ENCODE measurements around the gene SLC9A8. TPM values are rescaled to one million over a fixed set of nuclear protein-coding genes. Genes with fewer than 3 reads are reported as not detected.

SLC9A8 gene
- total and polyA plus RNA-seq, 12 donors: 3.3 to 8.7 (median 6.9) TPM

DNA sequence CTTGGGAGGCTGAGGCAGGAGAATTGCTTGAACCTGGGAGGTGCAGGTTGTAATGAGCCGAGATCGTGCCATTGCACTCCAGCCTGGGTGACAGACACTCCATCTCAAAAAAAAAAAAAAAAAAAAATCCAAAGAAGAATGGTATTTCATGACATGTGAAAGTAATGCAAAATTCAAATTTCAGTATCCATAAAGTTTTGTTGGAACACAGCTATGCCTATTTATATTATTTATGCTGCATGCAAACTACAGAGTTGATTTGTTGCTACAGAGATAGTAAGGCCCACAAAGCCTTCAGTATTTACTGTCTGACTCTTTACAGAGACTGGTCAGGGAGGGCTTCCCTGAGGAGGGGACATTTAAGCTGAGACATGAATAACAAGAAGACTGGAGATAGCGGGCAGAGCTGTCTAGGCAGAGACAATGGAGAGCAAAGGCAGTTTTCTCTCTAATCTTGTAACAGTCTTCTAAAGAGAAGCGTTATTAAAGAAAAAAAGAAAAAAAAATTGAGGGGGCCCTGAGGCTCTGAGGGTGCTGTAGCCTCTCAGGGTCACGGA lies 2.7 kb upstream of the SLC9A8 start:
- Histone ChIP-seq H3K27me3 (no peaks in the 10 kb centered on the region), H3K4me3 (no peak overlapping the region), H3K9me3 (no peaks in the 10 kb centered on the region), H3K4me1 (peaks cover 0 to 36% (median 18%) of the 10 kb centered on the region in 9 donors), H3K36me3 (peaks cover 0 to 4% (median under 1%) of the 10 kb centered on the region in 9 donors), H3K27ac (no peak overlapping the region)
- TF ChIP-seq, protein P1, sequence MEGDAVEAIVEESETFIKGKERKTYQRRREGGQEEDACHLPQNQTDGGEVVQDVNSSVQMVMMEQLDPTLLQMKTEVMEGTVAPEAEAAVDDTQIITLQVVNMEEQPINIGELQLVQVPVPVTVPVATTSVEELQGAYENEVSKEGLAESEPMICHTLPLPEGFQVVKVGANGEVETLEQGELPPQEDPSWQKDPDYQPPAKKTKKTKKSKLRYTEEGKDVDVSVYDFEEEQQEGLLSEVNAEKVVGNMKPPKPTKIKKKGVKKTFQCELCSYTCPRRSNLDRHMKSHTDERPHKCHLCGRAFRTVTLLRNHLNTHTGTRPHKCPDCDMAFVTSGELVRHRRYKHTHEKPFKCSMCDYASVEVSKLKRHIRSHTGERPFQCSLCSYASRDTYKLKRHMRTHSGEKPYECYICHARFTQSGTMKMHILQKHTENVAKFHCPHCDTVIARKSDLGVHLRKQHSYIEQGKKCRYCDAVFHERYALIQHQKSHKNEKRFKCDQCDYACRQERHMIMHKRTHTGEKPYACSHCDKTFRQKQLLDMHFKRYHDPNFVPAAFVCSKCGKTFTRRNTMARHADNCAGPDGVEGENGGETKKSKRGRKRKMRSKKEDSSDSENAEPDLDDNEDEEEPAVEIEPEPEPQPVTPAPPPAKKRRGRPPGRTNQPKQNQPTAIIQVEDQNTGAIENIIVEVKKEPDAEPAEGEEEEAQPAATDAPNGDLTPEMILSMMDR (IDR thresholded peaks at IDR 0.05): no peak
- ATAC-seq (no peak), DNase-seq (no peak)
- WGBS, 2 donors: 94 to 96% methylated on average over 5 of the region's 5 CpGs
- intact Hi-C loops (cut with DNase I): loop anchor here in 6 of 10 donors (5.0 to 10.0 kb wide), 2 partner anchors 98 to 195 kb away; partner anchors contain the start of gene B4GALT5 (in 3 of the 6)

DNA sequence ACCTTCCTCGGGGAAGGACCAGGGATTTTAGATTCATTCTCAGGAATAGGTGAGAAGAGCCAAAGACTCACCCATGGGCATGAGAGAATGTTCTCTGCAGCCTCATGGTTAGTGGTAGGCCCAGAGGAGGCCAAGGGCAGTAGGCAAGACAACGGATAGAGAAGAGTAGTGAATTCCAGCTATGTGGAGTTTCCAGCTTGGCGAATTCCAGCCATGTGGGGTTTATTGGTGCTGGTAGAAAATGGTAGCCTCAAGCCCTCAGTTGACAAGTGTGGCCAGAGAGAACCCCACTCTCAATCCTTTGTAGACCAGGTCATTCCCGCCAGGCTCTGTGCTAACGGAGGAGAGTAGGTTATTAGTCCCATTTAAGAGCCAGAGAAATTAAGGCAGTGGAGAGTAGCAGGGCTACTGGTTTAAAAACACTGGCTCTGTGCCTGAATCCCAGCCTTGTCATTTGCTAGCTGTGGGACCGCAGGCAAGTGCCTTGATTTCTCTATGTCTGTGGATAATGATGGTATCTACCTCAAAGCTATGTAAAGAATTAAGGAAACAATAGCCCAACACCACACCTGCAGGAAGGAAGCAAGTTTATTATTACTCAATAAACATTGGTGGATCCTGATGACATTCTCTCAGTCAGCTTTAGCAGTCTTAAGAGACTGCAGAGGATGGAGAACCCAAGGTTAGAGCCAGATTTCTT lies 2.0 kb upstream of the SLC9A8 start:
- no peak for ATAC-seq
- WGBS, 2 donors: 84 to 89% methylated on average over 6 of the region's 6 CpGs
- intact Hi-C loops (cut with DNase I): loop anchor here in 6 of 10 donors (1.0 to 10.0 kb wide), 3 partner anchors 62 to 196 kb away; partner anchors contain the start of gene B4GALT5 (in 3 of the 6)

DNA sequence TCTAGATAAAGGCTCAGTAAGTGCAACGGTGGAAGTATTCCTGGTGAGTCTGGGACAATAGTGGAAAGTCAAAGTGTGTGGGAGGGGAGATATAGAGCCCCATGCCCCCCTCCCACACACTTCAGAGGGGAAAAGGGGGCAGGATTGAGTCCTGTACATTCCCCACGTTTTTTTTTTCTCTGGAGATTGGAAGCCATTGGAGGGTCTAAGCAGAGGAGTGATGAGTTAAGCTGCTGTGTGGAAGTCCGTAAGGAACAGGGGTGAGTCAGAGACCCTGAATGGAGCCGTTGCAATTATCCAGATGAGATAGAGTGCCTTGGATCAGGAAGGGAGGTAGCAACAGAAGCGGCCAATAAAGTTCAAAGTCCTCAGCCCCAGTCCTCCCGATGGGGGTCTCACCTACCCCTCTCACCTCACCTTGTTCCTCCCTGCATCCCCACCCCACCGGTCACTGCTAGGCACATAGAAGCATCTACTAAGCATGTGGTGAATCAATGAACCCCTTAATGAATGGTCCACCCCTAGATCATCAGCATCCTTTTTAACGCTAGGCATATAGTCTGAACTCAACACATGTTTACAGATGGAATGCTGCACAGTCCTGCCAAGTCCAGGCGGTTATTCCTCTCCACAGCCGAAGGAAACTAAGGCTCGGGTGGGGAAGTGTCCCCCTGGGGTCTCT lies 662 bp upstream of the SLC9A8 start:
- intact Hi-C loops (cut with DNase I): loop anchor here in 6 of 10 donors (1.0 to 10.0 kb wide), 9 partner anchors 21 to 201 kb away; partner anchors contain the start of gene B4GALT5 (in 6 of the 6)
- Histone ChIP-seq H3K4me1 (peaks cover 0 to 36% (median 18%) of the 10 kb centered on the region in 9 donors), H3K27me3 (no peaks in the 10 kb centered on the region), H3K9me3 (no peaks in the 10 kb centered on the region), H3K36me3 (peaks cover 0 to 25% (median 17%) of the 10 kb centered on the region in 9 donors), H3K4me3 (peak overlapping the region; percentile 62 to 97 (median 86)), H3K27ac (peak overlapping the region; percentile 67 to 98 (median 96))
- ATAC-seq: peak in 7 of 8 donors; percentile 5 to 40 (median 30)
- DNase-seq: no peak
- 13 to 14% methylated on average over 11 of the region's 11 CpGs for WGBS, 2 donors
- TF ChIP-seq, protein P1 (IDR thresholded peaks at IDR 0.05): no peak

More for the DNA sequence above, 2.0 kb upstream of the SLC9A8 start:
- TF ChIP-seq, protein P1 (IDR thresholded peaks at IDR 0.05): no peak
- Histone ChIP-seq H3K27me3 (no peaks in the 10 kb centered on the region), H3K4me1 (peaks cover 0 to 36% (median 18%) of the 10 kb centered on the region in 9 donors), H3K4me3 (no peak overlapping the region), H3K36me3 (peaks cover 0 to 11% (median 8%) of the 10 kb centered on the region in 9 donors), H3K27ac (peak overlapping the region in 4 of 10 donors; percentile 95 to 98 (median 98)), H3K9me3 (no peaks in the 10 kb centered on the region)
- no peak for DNase-seq

All from heart right ventricle (tissue), 16 donors.